Gastrocnemius medialis (tissue), 4 donors: ENCODE results near the gene TIAM2. TPM values are rescaled to one million over a fixed set of nuclear protein-coding genes. Genes with fewer than 3 reads are reported as not detected.
"Not testable (repeated sequence)": the region's sequence is repeated elsewhere in the genome, so short reads cannot be mapped to it uniquely, and the experiment has no call there.

ENCODE experiments used
- ATAC-seq, 2 donors: fragments of 150-250 bp; one replicate each; pipeline ENCODE4 v1.9.1; 2016
- DNase-seq, 2 donors: peaks; one replicate each; pipeline ENCODE4 v3.0.0-alpha.2; 2019
- H3K27ac ChIP-seq, 4 donors: fragments of 200-600 bp; sonication (generic); 1 replicate in 1 of 4; 2 replicates in 3 of 4; pipeline ENCODE4 v1.5.1; 2016 to 2018; ENCODE audit warnings: mild to moderate bottlenecking in 2 of 4, moderate library complexity in 1 of 4
- H3K27me3 ChIP-seq, 3 donors: fragments of 200-600 bp; sonication (generic) in 2 of 3; 1 replicate in 1 of 3; 2 replicates in 2 of 3; pipeline versions ENCODE4 v1.5.1 to v1.6.0; 2016 to 2019; ENCODE audit warnings: mild to moderate bottlenecking in 1 of 3, moderate library complexity in 1 of 3
- H3K36me3 ChIP-seq, 2 donors: fragments of 200-600 bp; sonication (generic) in 1 of 2; one replicate each; pipeline ENCODE4 v1.5.1; 2017 to 2018
- H3K4me1 ChIP-seq, 2 donors: fragments of 200-600 bp; sonication (generic) in 1 of 2; one replicate each; pipeline ENCODE4 v1.5.1; 2016 to 2017; ENCODE audit warnings: mild to moderate bottlenecking in 2 of 2
- H3K4me3 ChIP-seq, 4 donors: fragments of 200-600 bp; sonication (generic) in 3 of 4; 1 replicate in 1 of 4; 2 replicates in 3 of 4; pipeline ENCODE4 v1.5.1; 2016 to 2019; ENCODE audit warnings: mild to moderate bottlenecking in 2 of 4
- H3K9me3 ChIP-seq, 3 donors: fragments of 200-600 bp; sonication (generic) in 2 of 3; 1 replicate in 1 of 3; 2 replicates in 2 of 3; pipeline ENCODE4 v1.5.1; 2016 to 2019
- CTCF ChIP-seq, 5 experiments: fragments of 450-650 bp in 3 of 5; fragments of 200-600 bp in 2 of 5; sonication (generic) in 2 of 5; IDR thresholded peaks in 4 of 5; conservative IDR thresholded peaks in 1 of 5; 1 replicate in 4 of 5; 2 replicates in 1 of 5; pipeline ENCODE4 v1.5.1; 2016 to 2019; ENCODE audit warnings: antibody characterized with exemption in 5 of 5, mild to moderate bottlenecking in 3 of 5, moderate library complexity in 3 of 5
- POLR2A ChIP-seq, 2 donors: fragments of 450-650 bp; IDR thresholded peaks; one replicate each; pipeline ENCODE4 v1.6.1; 2017; ENCODE audit warnings: antibody characterized with exemption in 2 of 2, mild to moderate bottlenecking in 2 of 2, moderate library complexity in 2 of 2
- in situ Hi-C, 4 donors: fragments of 200-750 bp; cut with MboI; loops; one replicate each; pipeline versions ENCODE4 v1.15.0 to v1.8.0; 2017; ENCODE audit warnings: low sequenced_read_pairs in 4 of 4
- intact Hi-C: fragments of 100-400 bp; cut with DNase I; formaldehyde crosslinking; loops from one replicate; pipeline ENCODE4 v1.15.1; 2023; ENCODE audit warnings: low total_unique reads
- total RNA-seq, 4 donors: library from RNA; depleted of rRNA; stranded (reverse); fragments of >200 nt; gene quantifications; one replicate each; pipeline versions ENCODE4 v1.1.0 to v1.2.3, GENCODE V29; 2016

The TIAM2 gene
- total RNA-seq, 4 donors from 2014 or later: 4.4 to 18.8 (median 13.6) TPM

- DNase-seq: no peak
- intact Hi-C loops (no loop called here), in situ Hi-C loops (no loop called here)
- no peak for TF ChIP-seq POLR2A (IDR thresholded peaks at IDR 0.05)
- TF ChIP-seq CTCF (IDR thresholded peaks at IDR 0.05 in 4 of 5, conservative IDR thresholded peaks at IDR 0.05 in 1 of 5): no peak
- H3K36me3 ChIP-seq: peaks cover 0 to 8% of the 10 kb centered on the region in 2 donors
- H3K27ac ChIP-seq: no peak overlapping the region
- H3K9me3 ChIP-seq: no peaks in the 10 kb centered on the region
- ATAC-seq: no peak
- no peak overlapping the region for H3K4me3 ChIP-seq
- no peaks in the 10 kb centered on the region for H3K4me1 ChIP-seq
- no peaks in the 10 kb centered on the region for H3K27me3 ChIP-seq
Measured at GRCh38 chr6:155216312-155217046, 221.4 kb downstream of the TIAM2 start.

- ATAC-seq, DNase-seq, H3K4me1 ChIP-seq, H3K9me3 ChIP-seq, intact Hi-C loops, in situ Hi-C loops, H3K27me3 ChIP-seq, H3K27ac ChIP-seq, H3K36me3 ChIP-seq, H3K4me3 ChIP-seq: not testable (repeated sequence)
Measured at GRCh38 chr6:155218711-155219110, 223.6 kb downstream of the TIAM2 start.

GRCh38 chr6:155219299-155219698 lies 224.2 kb downstream of the TIAM2 start:
- no peaks in the 10 kb centered on the region for H3K27me3 ChIP-seq
- no peak for ATAC-seq
- intact Hi-C loops (no loop called here), in situ Hi-C loops (no loop called here)
- H3K9me3 ChIP-seq: no peaks in the 10 kb centered on the region
- no peak overlapping the region for H3K4me3 ChIP-seq
- no peak overlapping the region for H3K27ac ChIP-seq
- TF ChIP-seq POLR2A (IDR thresholded peaks at IDR 0.05) (no peak), CTCF (IDR thresholded peaks at IDR 0.05 in 4 of 5, conservative IDR thresholded peaks at IDR 0.05 in 1 of 5) (no peak)
- no peaks in the 10 kb centered on the region for H3K4me1 ChIP-seq
- no peak for DNase-seq
- H3K36me3 ChIP-seq: no peaks in the 10 kb centered on the region

- Histone ChIP-seq H3K4me3 (no peak overlapping the region), H3K27me3 (no peaks in the 10 kb centered on the region), H3K27ac (no peak overlapping the region), H3K36me3 (no peaks in the 10 kb centered on the region), H3K4me1 (no peaks in the 10 kb centered on the region), H3K9me3 (no peaks in the 10 kb centered on the region)
- in situ Hi-C loops: no loop called here
- intact Hi-C loops: no loop called here
- DNase-seq (no peak), ATAC-seq (no peak)
- TF ChIP-seq CTCF (IDR thresholded peaks at IDR 0.05 in 4 of 5, conservative IDR thresholded peaks at IDR 0.05 in 1 of 5) (no peak), POLR2A (IDR thresholded peaks at IDR 0.05) (no peak)
Measured at GRCh38 chr6:155219858-155220301, 224.8 kb downstream of the TIAM2 start.

- intact Hi-C loops (no loop called here), in situ Hi-C loops (no loop called here)
- no peaks in the 10 kb centered on the region for H3K27me3 ChIP-seq
- no peak overlapping the region for H3K4me3 ChIP-seq
- ATAC-seq: no peak
- no peaks in the 10 kb centered on the region for H3K36me3 ChIP-seq
- no peak for DNase-seq
- TF ChIP-seq POLR2A (IDR thresholded peaks at IDR 0.05) (no peak), CTCF (IDR thresholded peaks at IDR 0.05 in 4 of 5, conservative IDR thresholded peaks at IDR 0.05 in 1 of 5) (no peak)
- no peaks in the 10 kb centered on the region for H3K9me3 ChIP-seq
- H3K4me1 ChIP-seq: no peaks in the 10 kb centered on the region
- H3K27ac ChIP-seq: no peak overlapping the region
Measured at GRCh38 chr6:155221086-155221485, 226.0 kb downstream of the TIAM2 start.
